Fibroblast of peridontal ligament (primary cell): ENCODE results near the gene TNXB.
"Not testable (repeated sequence)": the region's sequence is repeated elsewhere in the genome, so short reads cannot be mapped to it uniquely, and the experiment has no call there.

ENCODE experiments used
- DNase-seq: peaks from one replicate; pipeline ENCODE4 v3.0.0-alpha.2; 2010; ENCODE audit errors: extremely low read depth

Gene TNXB

GRCh38 chr6:32004864-32005537, 104.1 kb downstream of the TNXB start:
- not testable (repeated sequence) for DNase-seq

- DNase-seq: not testable (repeated sequence)
Measured at GRCh38 chr6:32004393-32004792, 104.7 kb downstream of the TNXB start.

GRCh38 chr6:32003301-32003700, 105.8 kb downstream of the TNXB start:
- not testable (repeated sequence) for DNase-seq

GRCh38 chr6:32002546-32003268, 106.4 kb downstream of the TNXB start:
- not testable (repeated sequence) for DNase-seq

- DNase-seq: not testable (repeated sequence)
Measured at GRCh38 chr6:31996385-31996784, 112.8 kb downstream of the TNXB start.

- not testable (repeated sequence) for DNase-seq
Measured at GRCh38 chr6:31994421-31994820, 114.7 kb downstream of the TNXB start.
